Activated naive CD8-positive, alpha-beta T cell treated with anti-CD3 and anti-CD28 coated beads, Interleukin-2, amount 10 ng/mL, durations not matched to agents 7 days and 5 days (primary cell): ENCODE data around the gene ZSCAN32. TPM values are rescaled to one million over a fixed set of nuclear protein-coding genes. Genes with fewer than 3 reads are reported as not detected.

ENCODE experiments used
- ATAC-seq: fragments of 150-1000 bp; cut with Tn5 transposase; one replicate; pipeline ENCODE4 v1.10.0; 2021; ENCODE audit warnings: low read depth, moderate library complexity
- POLR2A ChIA-PET: fragments of 350-600 bp; sonication (Branson Sonifier 250); formaldehyde crosslinking; loops from one replicate; lab custom pipeline; 2021; ENCODE audit warnings: antibody characterized with exemption; lab: Charles Lee
- DNase-seq: peaks from one replicate; pipeline ENCODE4 v3.0.0; 2021
- H3K27ac Mint-ChIP-seq: one replicate; pipeline ENCODE4 v1.8.0; 2022; ENCODE audit warnings: mild to moderate bottlenecking, mixed read lengths
- H3K27me3 Mint-ChIP-seq: one replicate; pipeline ENCODE4 v1.8.0; 2022; ENCODE audit warnings: mild to moderate bottlenecking, moderate library complexity, mixed read lengths
- H3K36me3 Mint-ChIP-seq: one replicate; pipeline ENCODE4 v1.8.0; 2021; ENCODE audit warnings: mild to moderate bottlenecking, mixed read lengths
- H3K4me1 Mint-ChIP-seq: one replicate; pipeline ENCODE4 v1.8.0; 2021; ENCODE audit warnings: mixed read lengths
- H3K4me3 Mint-ChIP-seq: one replicate; pipeline ENCODE4 v1.8.0; 2022; ENCODE audit warnings: mild to moderate bottlenecking, moderate library complexity, mixed read lengths
- H3K9me3 Mint-ChIP-seq: one replicate; pipeline ENCODE4 v1.8.0; 2021; ENCODE audit warnings: mixed read lengths
- total RNA-seq, 2 experiments: library from RNA; stranded (reverse); gene quantifications; one replicate each; pipeline ENCODE4 v1.2.3, GENCODE V29; 2021

Gene ZSCAN32
- total RNA-seq, 2 experiments from 2014 or later = 20.5 to 22.5 TPM

- ATAC-seq (no peak), DNase-seq (no peak)
- Mint-ChIP-seq H3K4me3 (no peak overlapping the region), H3K27me3 (no peaks in the 10 kb centered on the region), H3K27ac (no peak overlapping the region), H3K4me1 (no peaks in the 10 kb centered on the region), H3K9me3 (peaks cover 33% of the 10 kb centered on the region), H3K36me3 (peaks cover 87% of the 10 kb centered on the region)
- POLR2A ChIA-PET = no interaction called here
These were observed 12.5 kb downstream of the ZSCAN32 start for GRCh38 chr16:3388325-3388724.

DNA sequence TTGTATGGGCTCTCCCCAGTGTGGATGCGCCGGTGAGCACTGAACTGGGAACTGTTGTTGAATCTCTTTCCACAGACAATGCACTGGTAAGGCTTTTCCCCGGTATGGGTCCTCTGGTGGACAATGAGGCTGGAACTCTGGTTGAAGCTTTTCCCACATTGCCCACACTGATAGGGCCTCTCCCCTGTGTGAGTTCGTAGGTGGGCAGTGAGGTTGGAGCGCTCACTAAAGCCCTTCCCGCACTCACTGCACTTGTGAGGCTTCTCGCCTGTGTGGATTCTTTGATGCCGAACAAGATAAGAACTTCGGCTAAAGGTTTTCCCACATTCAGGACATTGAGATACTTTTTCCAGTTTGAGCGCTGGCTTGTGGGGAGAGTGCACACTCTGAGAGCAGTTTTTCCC lies 17.8 kb downstream of the ZSCAN32 start:
- no peak overlapping the region for H3K27ac Mint-ChIP-seq
- H3K27me3 Mint-ChIP-seq = no peaks in the 10 kb centered on the region
- no peak for ATAC-seq
- H3K36me3 Mint-ChIP-seq = peaks cover 82% of the 10 kb centered on the region
- H3K9me3 Mint-ChIP-seq = peaks cover 40% of the 10 kb centered on the region
- no peaks in the 10 kb centered on the region for H3K4me1 Mint-ChIP-seq
- POLR2A ChIA-PET = interaction anchor here (1.8 kb wide), 1 partner anchor 18 kb away, joined by 8 read pairs; the partner anchor contains the start of genes ZNF174 and ZSCAN32
- DNase-seq = no peak
- no peak overlapping the region for H3K4me3 Mint-ChIP-seq

- Mint-ChIP-seq H3K36me3 (peaks cover 43% of the 10 kb centered on the region), H3K27ac (no peak overlapping the region), H3K9me3 (peaks cover 57% of the 10 kb centered on the region), H3K4me1 (no peaks in the 10 kb centered on the region), H3K4me3 (no peak overlapping the region), H3K27me3 (no peaks in the 10 kb centered on the region)
- DNase-seq (no peak), ATAC-seq (no peak)
- POLR2A ChIA-PET = no interaction called here
These were observed 22.9 kb downstream of the ZSCAN32 start for GRCh38 chr16:3377917-3378316.

DNA sequence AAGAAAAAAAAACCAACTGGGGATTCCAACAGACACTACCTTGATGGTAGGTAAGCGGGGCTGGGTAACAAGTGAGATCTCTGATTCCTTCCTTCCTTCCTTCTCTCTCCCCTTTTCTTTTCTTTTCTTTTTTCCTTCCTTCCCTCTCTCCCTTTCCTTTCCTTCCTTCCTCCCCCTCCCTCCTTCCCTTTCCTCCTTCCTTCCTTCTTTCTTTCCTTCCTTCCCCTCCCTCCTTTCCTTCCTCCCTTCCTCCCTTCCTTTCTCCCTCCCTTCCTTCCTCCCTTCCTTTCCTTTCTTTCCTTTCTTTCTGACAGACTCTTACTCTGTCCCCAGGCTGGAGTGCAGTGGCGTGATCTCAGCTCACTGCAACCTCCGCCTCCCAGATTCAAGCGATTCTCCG lies 25.1 kb downstream of the ZSCAN32 start:
- Mint-ChIP-seq H3K4me3 (no peak overlapping the region), H3K9me3 (peaks cover 46% of the 10 kb centered on the region), H3K36me3 (peaks cover 22% of the 10 kb centered on the region), H3K27ac (no peak overlapping the region), H3K4me1 (no peaks in the 10 kb centered on the region), H3K27me3 (no peaks in the 10 kb centered on the region)
- POLR2A ChIA-PET = interaction anchor here (1.4 kb wide), 1 partner anchor 11 kb away, joined by 4 read pairs; no protein-coding TSS in a partner anchor
- no peak for ATAC-seq
- DNase-seq = no peak

GRCh38 chr16:3369073-3369472 lies 31.7 kb downstream of the ZSCAN32 start:
- ATAC-seq = no peak
- DNase-seq = no peak
- Mint-ChIP-seq H3K9me3 (peaks cover 16% of the 10 kb centered on the region), H3K36me3 (peaks cover 11% of the 10 kb centered on the region), H3K4me3 (no peak overlapping the region), H3K27me3 (no peaks in the 10 kb centered on the region), H3K4me1 (peaks cover 8% of the 10 kb centered on the region), H3K27ac (no peak overlapping the region)
- POLR2A ChIA-PET = no interaction called here

GRCh38 chr16:3364774-3365427 lies 35.9 kb downstream of the ZSCAN32 start:
- ATAC-seq (peak; percentile 97), DNase-seq (peak; percentile 87)
- H3K4me3 Mint-ChIP-seq = peak overlapping the region; percentile 82
- peaks cover 4% of the 10 kb centered on the region for H3K27me3 Mint-ChIP-seq
- H3K9me3 Mint-ChIP-seq = peaks cover 23% of the 10 kb centered on the region
- POLR2A ChIA-PET = interaction anchor here (0.6 to 1.7 kb wide), 13 partner anchors 11 to 281 kb away, joined by 3 to 12 read pairs (median 4); partner anchors contain the start of genes NAA60, ZNF174, ZNF597 and ZSCAN32
- H3K4me1 Mint-ChIP-seq = peaks cover 9% of the 10 kb centered on the region
- peaks cover 11% of the 10 kb centered on the region for H3K36me3 Mint-ChIP-seq
- H3K27ac Mint-ChIP-seq = peak overlapping the region; percentile 89

GRCh38 chr16:3363793-3364192 lies 37.0 kb downstream of the ZSCAN32 start:
- POLR2A ChIA-PET = no interaction called here
- H3K4me3 Mint-ChIP-seq = no peak overlapping the region
- DNase-seq = no peak
- H3K36me3 Mint-ChIP-seq = peaks cover 11% of the 10 kb centered on the region
- H3K9me3 Mint-ChIP-seq = peaks cover 29% of the 10 kb centered on the region
- H3K4me1 Mint-ChIP-seq = peaks cover 9% of the 10 kb centered on the region
- peak overlapping the region; percentile 49 for H3K27ac Mint-ChIP-seq
- H3K27me3 Mint-ChIP-seq = peaks cover 6% of the 10 kb centered on the region
- ATAC-seq = no peak

DNA sequence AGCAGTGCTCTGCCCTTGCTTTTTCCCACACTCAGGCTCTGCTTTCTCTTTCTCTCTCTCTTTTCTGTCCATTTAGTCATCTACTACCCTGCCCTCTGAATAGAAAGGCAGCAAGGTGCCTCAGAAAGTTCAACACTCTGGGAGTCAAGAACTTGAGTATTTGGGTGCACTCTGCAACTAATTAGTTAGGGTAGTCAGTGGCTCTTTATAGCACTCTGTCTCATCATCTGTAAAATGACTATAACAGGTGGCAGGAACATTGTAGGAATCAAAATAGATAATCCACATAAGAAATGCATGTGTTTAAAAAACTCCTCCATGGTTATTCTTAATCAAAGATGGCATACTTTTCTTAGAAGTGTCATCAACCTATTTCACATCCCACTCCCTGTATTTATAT lies 37.9 kb downstream of the ZSCAN32 start:
- Mint-ChIP-seq H3K36me3 (peaks cover 11% of the 10 kb centered on the region), H3K27me3 (peaks cover 6% of the 10 kb centered on the region), H3K9me3 (peaks cover 29% of the 10 kb centered on the region), H3K4me1 (peaks cover 9% of the 10 kb centered on the region), H3K27ac (no peak overlapping the region), H3K4me3 (no peak overlapping the region)
- no peak for DNase-seq
- POLR2A ChIA-PET = interaction anchor here (0.6 kb wide), 1 partner anchor 138 kb away, joined by 5 read pairs; no protein-coding TSS in a partner anchor
- ATAC-seq = no peak

GRCh38 chr16:3358871-3359270 lies 41.9 kb downstream of the ZSCAN32 start:
- Mint-ChIP-seq H3K27ac (no peak overlapping the region), H3K36me3 (no peaks in the 10 kb centered on the region), H3K9me3 (peaks cover 30% of the 10 kb centered on the region), H3K27me3 (peaks cover 6% of the 10 kb centered on the region), H3K4me3 (no peak overlapping the region), H3K4me1 (no peaks in the 10 kb centered on the region)
- POLR2A ChIA-PET = no interaction called here
- DNase-seq (no peak), ATAC-seq (no peak)

GRCh38 chr16:3356118-3356517 lies 44.7 kb downstream of the ZSCAN32 start:
- Mint-ChIP-seq H3K27me3 (peaks cover 6% of the 10 kb centered on the region), H3K4me1 (peaks cover 2% of the 10 kb centered on the region), H3K4me3 (no peak overlapping the region), H3K27ac (no peak overlapping the region), H3K36me3 (no peaks in the 10 kb centered on the region), H3K9me3 (peaks cover 21% of the 10 kb centered on the region)
- POLR2A ChIA-PET = no interaction called here
- ATAC-seq (no peak), DNase-seq (no peak)

- peaks cover 21% of the 10 kb centered on the region for H3K9me3 Mint-ChIP-seq
- no peak for DNase-seq
- POLR2A ChIA-PET = no interaction called here
- peaks cover 2% of the 10 kb centered on the region for H3K4me1 Mint-ChIP-seq
- peaks cover 4% of the 10 kb centered on the region for H3K27me3 Mint-ChIP-seq
- no peaks in the 10 kb centered on the region for H3K36me3 Mint-ChIP-seq
- no peak for ATAC-seq
- H3K4me3 Mint-ChIP-seq = no peak within 1 kb of the TSS
- H3K27ac Mint-ChIP-seq = no peak within 1 kb of the TSS
These were observed 45.2 kb downstream of the ZSCAN32 start, which contains the start of gene OR2C1 for GRCh38 chr16:3355589-3355988. TSS of gene OR2C1 (plus strand) at chr16:3355889. CDS start at chr16:3355941, 52 bp downstream.

DNA sequence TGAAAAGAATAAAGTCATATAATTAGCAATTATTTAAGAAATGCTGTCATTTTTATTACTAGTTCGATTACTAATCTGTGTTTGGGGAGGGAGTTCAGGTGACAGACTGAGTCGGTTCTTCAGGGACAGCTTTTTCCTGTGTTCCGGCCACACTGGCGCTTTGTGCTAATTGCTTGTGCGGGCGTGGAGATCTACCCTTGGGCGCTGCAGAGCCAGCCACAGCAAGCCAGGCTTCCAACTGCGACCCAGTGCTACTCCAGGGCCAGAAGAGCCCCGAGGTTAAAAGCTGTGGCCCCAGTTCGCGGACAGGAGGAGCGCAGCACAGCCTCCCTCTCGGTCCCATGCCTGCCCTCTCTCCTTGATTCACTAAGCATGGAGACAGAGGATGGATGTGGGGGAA lies 51.6 kb downstream of the ZSCAN32 start:
- no peak overlapping the region for H3K27ac Mint-ChIP-seq

GRCh38 chr16:3348547-3349167 lies 52.1 kb downstream of the ZSCAN32 start:
- H3K36me3 Mint-ChIP-seq = no peaks in the 10 kb centered on the region
- POLR2A ChIA-PET = no interaction called here
- peaks cover 1% of the 10 kb centered on the region for H3K4me1 Mint-ChIP-seq
- no peak overlapping the region for H3K4me3 Mint-ChIP-seq
- ATAC-seq (no peak), DNase-seq (no peak)
- H3K27ac Mint-ChIP-seq = no peak overlapping the region
- peaks cover 3% of the 10 kb centered on the region for H3K9me3 Mint-ChIP-seq
- H3K27me3 Mint-ChIP-seq = no peaks in the 10 kb centered on the region

More for the DNA sequence above, 51.6 kb downstream of the ZSCAN32 start:
- peaks cover 7% of the 10 kb centered on the region for H3K9me3 Mint-ChIP-seq
- no peak for DNase-seq
- no peaks in the 10 kb centered on the region for H3K36me3 Mint-ChIP-seq
- POLR2A ChIA-PET = no interaction called here
- ATAC-seq = no peak
- no peaks in the 10 kb centered on the region for H3K27me3 Mint-ChIP-seq
- no peak overlapping the region for H3K4me3 Mint-ChIP-seq
- H3K4me1 Mint-ChIP-seq = peaks cover 2% of the 10 kb centered on the region

DNA sequence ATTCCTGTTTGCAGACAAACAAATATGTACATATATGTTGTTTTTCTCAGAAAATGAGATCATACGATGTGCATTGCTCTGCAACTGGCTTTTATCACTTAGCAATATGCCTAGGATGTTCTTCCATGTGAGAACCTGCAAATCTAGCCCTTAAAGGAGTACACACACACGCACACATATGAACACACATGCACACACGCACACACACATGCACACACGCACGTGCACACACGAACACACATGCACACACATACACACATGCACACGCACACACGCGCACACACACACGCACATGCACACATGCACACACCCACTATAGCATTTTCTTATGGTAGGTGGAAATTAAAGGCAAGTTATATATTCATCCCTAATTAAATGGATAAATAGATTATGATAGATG lies 53.2 kb downstream of the ZSCAN32 start:
- H3K9me3 Mint-ChIP-seq = peaks cover 2% of the 10 kb centered on the region
- H3K4me3 Mint-ChIP-seq = no peak overlapping the region
- DNase-seq (no peak), ATAC-seq (no peak)
- no peaks in the 10 kb centered on the region for H3K36me3 Mint-ChIP-seq
- H3K4me1 Mint-ChIP-seq = no peaks in the 10 kb centered on the region
- POLR2A ChIA-PET = no interaction called here
- no peaks in the 10 kb centered on the region for H3K27me3 Mint-ChIP-seq
- no peak overlapping the region for H3K27ac Mint-ChIP-seq
